GM12878 (cell line): ENCODE measurements around the gene CUL5. TPM values are rescaled to one million over a fixed set of nuclear protein-coding genes. Genes with fewer than 3 reads are reported as not detected.

Experiments
- ATAC-seq: fragments of 200-7000 bp; cut with Tn5 transposase; 3 replicates; pipeline ENCODE4 v1.9.1; 2020; ENCODE audit warnings: mild to moderate bottlenecking, moderate library complexity
- BruUV-seq: library from RNA; stranded (reverse); fragments of 400-500 nt; replicated peaks from 2 replicates; lab custom pipeline; 2021; lab: Mats Ljungman, UMichigan
- CTCF ChIA-PET: fragments of 300-600 bp; sonication (Branson Sonifier 250); formaldehyde crosslinking; extraction: SDS; loops from one replicate; lab custom pipeline; 2021; ENCODE audit warnings: inconsistent platforms; lab: Yijun Ruan, JAX
- POLR2A ChIA-PET: fragments of 350-600 bp; formaldehyde crosslinking; extraction: SDS; loops from one replicate; lab custom pipeline; 2021; ENCODE audit warnings: inconsistent platforms; lab: Charles Lee
- RAD21 ChIA-PET: fragments of 300-600 bp; sonication (Branson Sonifier 250); formaldehyde crosslinking; loops from one replicate; lab custom pipeline; 2023; ENCODE audit warnings: antibody characterized with exemption; ENCODE audit not compliant: unreplicated experiment; lab: Charles Lee
- SMC1A ChIA-PET: fragments of 300-600 bp; sonication (Branson Sonifier 250); formaldehyde crosslinking; loops from one replicate; lab custom pipeline; 2023; ENCODE audit not compliant: unreplicated experiment, uncharacterized antibody; lab: Charles Lee
- DNase-seq: peaks from one replicate; pipeline ENCODE4 v3.0.0-alpha.2; 2011; ENCODE audit warnings: low read depth, low spot score
- FAIRE-seq: peaks from 3 replicates; lab custom pipeline; 2011; peaks lifted over from hg19 to GRCh38; lab: Jason Lieb, UNC
- H2AFZ ChIP-seq: 2 replicates; pipeline ENCODE4 v1.6.0; 2011; ENCODE audit warnings: low read depth, low read length, control low read depth; ENCODE audit not compliant: control insufficient read depth
- H3K27ac ChIP-seq: 2 replicates; pipeline ENCODE4 v1.5.1; 2011; ENCODE audit warnings: control low read depth; ENCODE audit not compliant: control insufficient read depth, insufficient read depth
- H3K27me3 ChIP-seq, 2 experiments: replicated peaks in 1 of 2; 2 replicates each; pipeline versions ENCODE4 v1.6.0 to v1.6.1; 2011; ENCODE audit warnings: low read length in 1 of 2; ENCODE audit not compliant: control insufficient read depth in 2 of 2, insufficient read depth in 2 of 2
- H3K36me3 ChIP-seq, 2 experiments: 2 replicates each; pipeline ENCODE4 v1.5.1; 2011; ENCODE audit warnings: low read length in 1 of 2; ENCODE audit not compliant: control insufficient read depth in 2 of 2, insufficient read depth in 2 of 2
- H3K4me1 ChIP-seq: 2 replicates; pipeline ENCODE4 v1.6.1; 2011; ENCODE audit warnings: mild to moderate bottlenecking, low read length, moderate library complexity, mixed read lengths; ENCODE audit not compliant: control insufficient read depth, insufficient read depth
- H3K4me2 ChIP-seq: 2 replicates; pipeline ENCODE4 v1.6.0; 2011; ENCODE audit warnings: control low read depth; ENCODE audit not compliant: control insufficient read depth, insufficient read depth
- H3K4me3 ChIP-seq: fragments of 200-600 bp; sonication (generic); 2 replicates; pipeline ENCODE4 v1.5.1; 2016
- H3K79me2 ChIP-seq: 2 replicates; pipeline ENCODE4 v1.6.0; 2011; ENCODE audit warnings: low read length; ENCODE audit not compliant: control insufficient read depth, insufficient read depth
- H3K9ac ChIP-seq: 2 replicates; pipeline ENCODE4 v1.8.0; 2011; ENCODE audit warnings: low read length, control low read depth, mixed read lengths; ENCODE audit not compliant: control insufficient read depth, insufficient read depth
- H3K9me3 ChIP-seq: replicated peaks from 3 replicates; pipeline ENCODE4 v1.5.1; 2011; ENCODE audit warnings: mild to moderate bottlenecking, low read length; ENCODE audit not compliant: control insufficient read depth, insufficient read depth
- H4K20me1 ChIP-seq: 2 replicates; pipeline ENCODE4 v1.6.0; 2011; ENCODE audit not compliant: control insufficient read depth, insufficient read depth
- BCL3 ChIP-seq: IDR thresholded peaks from 2 replicates; pipeline ENCODE4 v1.6.1; 2011; ENCODE audit warnings: borderline replicate concordance, low read depth, mild to moderate bottlenecking, moderate library complexity, low read length; ENCODE audit not compliant: insufficient read depth, poor library complexity, severe bottlenecking
- BMI1 ChIP-seq: fragments of 450-650 bp; IDR thresholded peaks from 2 replicates; pipeline ENCODE4 v1.6.1; 2016; ENCODE audit warnings: mild to moderate bottlenecking, moderate library complexity, borderline replicate concordance
- CHD4 ChIP-seq: fragments of 200-600 bp; sonication (generic); IDR thresholded peaks from 2 replicates; pipeline ENCODE4 v1.6.1; 2016; ENCODE audit warnings: mild to moderate bottlenecking
- CTCF ChIP-seq, 3 experiments: IDR thresholded peaks in 2 of 3; conservative IDR thresholded peaks in 1 of 3; 2 replicates each; pipeline ENCODE4 v1.5.1; 2011; ENCODE audit warnings: low read depth in 3 of 3, low read length in 3 of 3, mild to moderate bottlenecking in 3 of 3, control low read depth in 2 of 3, moderate library complexity in 2 of 3, inconsistent platforms in 1 of 3, mixed read lengths in 1 of 3; ENCODE audit not compliant: control insufficient read depth in 2 of 3, insufficient read depth in 1 of 3; ENCODE audit errors: extremely low read depth in 1 of 3
- DPF2 ChIP-seq: fragments of 450-650 bp; IDR thresholded peaks from 2 replicates; pipeline ENCODE4 v1.6.1; 2017; ENCODE audit warnings: mild to moderate bottlenecking
- KLF5 ChIP-seq: fragments of 450-650 bp; IDR thresholded peaks from 2 replicates; pipeline ENCODE4 v1.6.1; 2014; ENCODE audit warnings: mild to moderate bottlenecking; ENCODE audit not compliant: partially characterized antibody
- LARP7 ChIP-seq: fragments of 450-650 bp; IDR thresholded peaks from 2 replicates; pipeline ENCODE4 v1.6.1; 2017; ENCODE audit warnings: mild to moderate bottlenecking
- NRF1 ChIP-seq: conservative IDR thresholded peaks from 2 replicates; pipeline ENCODE4 v1.6.1; 2011; ENCODE audit warnings: mild to moderate bottlenecking, low read depth, low read length, improper control_type of control experiment
- PRDM15 ChIP-seq: fragments of 450-650 bp; formaldehyde crosslinking; IDR thresholded peaks from 2 replicates; pipeline ENCODE4 v1.4.0; 2020; ENCODE audit warnings: mild to moderate bottlenecking, moderate library complexity
- RELA ChIP-seq: fragments of 450-650 bp; IDR thresholded peaks from 2 replicates; pipeline ENCODE4 v1.8.0; 2014; ENCODE audit warnings: borderline replicate concordance; ENCODE audit not compliant: partially characterized antibody
- SIX5 ChIP-seq: IDR thresholded peaks from 2 replicates; pipeline ENCODE4 v1.6.1; 2011; ENCODE audit warnings: mild to moderate bottlenecking, low read depth, low read length, moderate library complexity; ENCODE audit not compliant: severe bottlenecking
- ZNF207 ChIP-seq: fragments of 450-650 bp; IDR thresholded peaks from 2 replicates; pipeline ENCODE4 v1.6.1; 2014; ENCODE audit warnings: antibody characterized with exemption, mild to moderate bottlenecking, borderline replicate concordance
- in situ Hi-C: fragments of 300-500 bp; cut with MboI; formaldehyde crosslinking; loops from 9 replicates; pipeline ENCODE4 v1.14.3; 2018; ENCODE audit warnings: mixed read lengths
- intact Hi-C: fragments of 100-400 bp; cut with micrococcal nuclease; formaldehyde crosslinking; loops from one replicate; pipeline ENCODE4 v1.14.2; 2022; ENCODE audit not compliant: unreplicated experiment
- polyA plus RNA-seq, 11 experiments: library from polyadenylated mRNA; depleted of rRNA in 4 of 11; unstranded in 6 of 11; stranded (reverse) in 5 of 11; fragments of >200 nt; fragmentation: Nextera tagmentation in 4 of 11; fragmentation: Illumina TruSeq in 1 of 11; extraction: Ambion mirVana in 4 of 11; extraction: Trizol in 1 of 11; gene quantifications; 1 replicate in 1 of 11; 2 replicates in 10 of 11; pipeline versions ENCODE4 v1.2.1 to v1.2.3, GENCODE V29; 2011 to 2016; ENCODE audit warnings: inconsistent platforms in 2 of 11, missing spikeins in 2 of 11, low read depth in 1 of 11
- total RNA-seq, 4 experiments: library from RNA; depleted of rRNA in 3 of 4; stranded (reverse); fragments of >200 nt in 3 of 4; fragmentation: Illumina TruSeq in 1 of 4; extraction: Trizol in 1 of 4; gene quantifications; 2 replicates each; pipeline versions ENCODE4 v1.2.1 to v1.2.3, GENCODE V29; 2013 to 2021

CUL5 gene
- total and polyA plus RNA-seq, 10 of the 15 experiments (the other 5 are each of a cell fraction or from before 2014, with no cell fraction given): 9.1 to 37.6 (median 18.3) TPM

GRCh38 chr11:107963091-107963490 is 45.6 kb upstream of the CUL5 start (continued):
- TF ChIP-seq CTCF (IDR thresholded peaks at IDR 0.05 in 2 of 3, conservative IDR thresholded peaks at IDR 0.05 in 1 of 3; ENCODE audit: control insufficient read depth in 2 of 3, extremely low read depth in 1 of 3, insufficient read depth in 1 of 3, low read depth in 3 of 3, low read length in 3 of 3): no peak
- no peak for TF ChIP-seq DPF2
- no peak for TF ChIP-seq RELA
- TF ChIP-seq, all 136 proteins: peak for 0

GRCh38 chr11:107969219-107969618 is 39.5 kb upstream of the CUL5 start:
- intact Hi-C loops (no loop called here), in situ Hi-C loops (no loop called here)
- H3K27me3 ChIP-seq: no peaks in the 10 kb centered on the region
- H3K4me3 ChIP-seq: no peak overlapping the region
- no peaks in the 10 kb centered on the region for H4K20me1 ChIP-seq
- ChIA-PET CTCF (interaction anchor here (1.4 to 1.9 kb wide), 3 partner anchors 19 to 52 kb away, joined by 3 to 5 read pairs (median 5); no protein-coding TSS in a partner anchor), SMC1A (interaction anchor here (0.5 to 2.2 kb wide), 3 partner anchors 11 to 32 kb away, joined by 3 to 6 read pairs (median 3); no protein-coding TSS in a partner anchor), POLR2A (no interaction called here), RAD21 (interaction anchor here (1.1 to 1.3 kb wide), 2 partner anchors 30 to 63 kb away, joined by 3 to 4 read pairs; no protein-coding TSS in a partner anchor)
- no peaks in the 10 kb centered on the region for H3K79me2 ChIP-seq
- FAIRE-seq (no peak), ATAC-seq (peak; percentile 56; the same call in 2 of the 3 replicates), DNase-seq (no peak)
- TF ChIP-seq CHD4 (no peak), PRDM15 (CRISPR knock-in tag) (no peak), NRF1 (no peak), LARP7 (no peak), SIX5 (no peak), ZNF207 (no peak), BCL3 (no peak), KLF5 (no peak), BMI1 (no peak)
- BruUV-seq: no TSS peak
- H3K27ac ChIP-seq: no peak overlapping the region
- no peak overlapping the region for H3K4me2 ChIP-seq
- H3K9ac ChIP-seq: no peak overlapping the region
- H2AFZ ChIP-seq: no peak overlapping the region
- H3K4me1 ChIP-seq: no peaks in the 10 kb centered on the region
- H3K36me3 ChIP-seq: no peaks in the 10 kb centered on the region; a peak in 1 of 4 replicates
- H3K9me3 ChIP-seq: no peaks in the 10 kb centered on the region
